Psoas muscle (tissue), 8 donors: ENCODE data around the gene NRN1L. TPM values are rescaled to one million over a fixed set of nuclear protein-coding genes. Genes with fewer than 3 reads are reported as not detected.

ENCODE experiments used
- ATAC-seq, 4 donors: fragments of 200-7000 bp; cut with Tn5 transposase; one replicate each; pipeline ENCODE4 v1.9.1; 2020; ENCODE audit warnings: moderate library complexity in 3 of 4, mild to moderate bottlenecking in 2 of 4
- DNase-seq, 2 donors: peaks; one replicate each; pipeline ENCODE4 v3.0.0-alpha.2; 2020
- H3K27ac ChIP-seq: fragments of 200-600 bp; one replicate; pipeline ENCODE4 v1.8.0; 2022
- H3K27me3 ChIP-seq, 3 donors: fragments of 200-600 bp in 1 of 3; one replicate each; pipeline versions ENCODE4 v1.6.1 to v1.8.0; 2013 to 2022; ENCODE audit warnings: low read length in 2 of 3, mild to moderate bottlenecking in 2 of 3, moderate library complexity in 1 of 3; ENCODE audit not compliant: insufficient read depth in 3 of 3
- H3K36me3 ChIP-seq, 2 donors: fragments of 200-600 bp in 1 of 2; one replicate each; pipeline versions ENCODE4 v1.6.1 to v1.8.0; 2013 to 2022; ENCODE audit warnings: low read depth in 1 of 2, mild to moderate bottlenecking in 1 of 2, moderate library complexity in 1 of 2; ENCODE audit not compliant: insufficient read depth in 1 of 2
- H3K4me1 ChIP-seq: fragments of 200-600 bp; one replicate; pipeline ENCODE4 v1.8.0; 2022
- H3K4me3 ChIP-seq: fragments of 200-600 bp; one replicate; pipeline ENCODE4 v1.8.0; 2022; ENCODE audit warnings: mild to moderate bottlenecking
- H3K9me3 ChIP-seq: fragments of 200-600 bp; one replicate; pipeline ENCODE4 v1.8.0; 2022
- WGBS, 3 donors: extraction: QIAGEN DNeasy Blood & Tissue Kit; methylation state at CpG; one replicate each; pipeline versions ENCODE4 v1.1.6 to v1.1.7; 2013; 5-methylcytosine and 5-hydroxymethylcytosine counted together
- intact Hi-C, 2 donors: fragments of 100-400 bp; cut with DNase I; formaldehyde crosslinking; loops; one replicate each; pipeline versions ENCODE4 v1.11.0 to v1.14.2; 2022
- polyA plus RNA-seq, 3 donors: library from polyadenylated mRNA; stranded (reverse); fragments of 200-250 nt; gene quantifications; one replicate each; pipeline ENCODE4 v1.2.3, GENCODE V29; 2013
- total RNA-seq, 4 donors: library from RNA; stranded (reverse); fragmentation: NEBNext Ultra II Directional in 2 of 4; extraction: Animal tissue kit (Norgen Biotek cat#: 25700) in 2 of 4; gene quantifications; one replicate each; pipeline versions ENCODE4 v1.2.1 to v1.2.4, GENCODE V29; 2021 to 2023
- TF ChIP-seq, protein P1 (sequence below): fragments of 200-600 bp; IDR thresholded peaks from one replicate; pipeline ENCODE4 v1.8.0; 2022; ENCODE audit warnings: antibody characterized with exemption
- donor health status: healthy with polysubstance abuse.
- donor health status: DM: no; HTN: no; CAD: no; lungs with moderate emphysema.
- donor health status: Bipolar disorder and iron deficiency.
- donor health status: healthy.
- donor health status: DM: yes; HTN: yes; CAD: no.
- donor health status: DM: no; HTN: no; CAD: no.
- donor health status: DM: no; HTN: no; CAD: no.
- donor health status: DM: yes; HTN: yes; CAD: no.

Gene NRN1L
- total and polyA plus RNA-seq, 7 donors: 0.23 to 1.1 (median 0.38) TPM; not detected in 2

DNA sequence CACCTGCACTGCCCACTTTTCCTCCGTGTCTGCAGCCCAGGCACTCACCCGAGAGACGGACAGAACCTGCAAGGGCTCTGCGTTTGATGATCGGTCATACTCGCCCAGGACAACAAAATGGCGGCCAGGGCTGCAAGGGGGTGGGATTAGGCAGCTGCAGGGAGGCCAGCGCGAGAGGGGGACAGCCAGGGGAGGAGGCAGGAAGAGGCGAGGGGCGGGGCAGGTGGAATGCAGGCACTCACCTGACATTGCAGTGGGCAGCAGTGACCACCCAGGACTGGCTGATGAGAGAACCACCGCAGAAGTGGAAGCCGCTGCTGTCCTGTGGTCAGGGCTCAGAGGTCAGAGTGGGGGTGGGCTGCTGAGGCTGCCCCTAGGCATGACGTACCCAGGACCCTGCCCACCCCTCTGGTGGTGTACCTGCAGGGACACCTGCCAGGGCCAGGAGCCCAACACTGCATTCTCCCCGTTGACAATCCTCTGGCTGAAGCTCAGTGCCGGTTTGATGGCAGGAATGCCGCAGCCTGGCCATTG is 46.1 kb downstream of the NRN1L start:
- ATAC-seq (no peak), DNase-seq (peak in 1 of 2 donors; percentile 54)
- H3K4me1 ChIP-seq: peaks cover 30% of the 10 kb centered on the region
- 92 to 95% (median 93%) methylated on average over 16 to 17 of the region's 17 CpGs for WGBS, 3 donors
- TF ChIP-seq, protein P1, sequence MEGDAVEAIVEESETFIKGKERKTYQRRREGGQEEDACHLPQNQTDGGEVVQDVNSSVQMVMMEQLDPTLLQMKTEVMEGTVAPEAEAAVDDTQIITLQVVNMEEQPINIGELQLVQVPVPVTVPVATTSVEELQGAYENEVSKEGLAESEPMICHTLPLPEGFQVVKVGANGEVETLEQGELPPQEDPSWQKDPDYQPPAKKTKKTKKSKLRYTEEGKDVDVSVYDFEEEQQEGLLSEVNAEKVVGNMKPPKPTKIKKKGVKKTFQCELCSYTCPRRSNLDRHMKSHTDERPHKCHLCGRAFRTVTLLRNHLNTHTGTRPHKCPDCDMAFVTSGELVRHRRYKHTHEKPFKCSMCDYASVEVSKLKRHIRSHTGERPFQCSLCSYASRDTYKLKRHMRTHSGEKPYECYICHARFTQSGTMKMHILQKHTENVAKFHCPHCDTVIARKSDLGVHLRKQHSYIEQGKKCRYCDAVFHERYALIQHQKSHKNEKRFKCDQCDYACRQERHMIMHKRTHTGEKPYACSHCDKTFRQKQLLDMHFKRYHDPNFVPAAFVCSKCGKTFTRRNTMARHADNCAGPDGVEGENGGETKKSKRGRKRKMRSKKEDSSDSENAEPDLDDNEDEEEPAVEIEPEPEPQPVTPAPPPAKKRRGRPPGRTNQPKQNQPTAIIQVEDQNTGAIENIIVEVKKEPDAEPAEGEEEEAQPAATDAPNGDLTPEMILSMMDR: no peak
- H3K36me3 ChIP-seq: peaks cover 0 to 36% of the 10 kb centered on the region in 2 donors
- H3K9me3 ChIP-seq: no peaks in the 10 kb centered on the region
- intact Hi-C loops: loop anchor here in 1 of 2 donors (10.0 kb wide), 1 partner anchor 406 kb away; the partner anchor contains the start of gene RIPOR1
- H3K27me3 ChIP-seq: no peaks in the 10 kb centered on the region
- H3K4me3 ChIP-seq: no peak overlapping the region
- H3K27ac ChIP-seq: no peak overlapping the region

DNA sequence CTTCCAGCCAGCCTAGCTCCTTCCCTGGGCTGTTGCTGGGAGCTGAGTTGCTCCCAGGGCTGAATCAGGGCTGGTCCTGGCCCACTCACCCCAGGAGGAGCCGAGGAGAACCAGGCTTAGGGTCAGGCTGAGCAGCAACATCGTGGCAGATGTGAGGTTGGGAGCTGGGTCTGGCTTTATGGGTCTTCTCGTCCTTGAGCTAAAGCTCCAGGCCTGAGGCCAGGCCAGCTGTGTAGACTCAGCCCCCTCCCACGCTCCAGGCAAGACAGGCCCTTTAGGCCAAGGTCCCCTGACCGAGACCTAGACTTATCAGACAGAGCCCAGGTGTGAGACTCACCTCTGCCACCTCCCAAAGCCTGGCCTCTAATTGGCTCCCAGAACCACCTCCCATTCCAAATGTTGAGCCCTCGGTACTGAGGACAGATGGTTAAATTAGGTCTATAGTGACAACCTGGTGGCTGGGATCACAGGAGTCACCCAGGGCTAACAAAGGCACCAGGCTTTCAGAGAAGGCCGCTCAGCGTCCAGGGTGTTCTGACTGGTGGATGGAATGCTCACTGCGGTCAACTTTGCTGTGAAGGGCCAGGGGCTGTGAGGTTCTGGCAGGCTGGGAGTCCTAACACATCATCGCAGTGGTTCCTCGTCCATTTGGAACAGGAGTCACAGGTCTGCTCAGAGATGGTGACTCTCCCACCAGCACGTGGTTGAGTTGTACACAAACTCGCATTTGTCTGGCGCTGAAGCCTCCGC is 47.2 kb downstream of the NRN1L start, which contains the start of gene CTRL:
CTRL (minus strand) TSS at position 151 of the 750 bp plus-strand sequence; CDS start at position 141, 10 bp downstream.
- Histone ChIP-seq H3K27ac (no peak within 1 kb of the TSS), H3K9me3 (no peaks in the 10 kb centered on the region), H3K4me1 (peaks cover 21% of the 10 kb centered on the region), H3K36me3 (peaks cover 0 to 36% of the 10 kb centered on the region in 2 donors), H3K4me3 (no peak within 1 kb of the TSS), H3K27me3 (no peaks in the 10 kb centered on the region)
- ATAC-seq (no peak), DNase-seq (peak in 1 of 2 donors; percentile 50)
- TF ChIP-seq, protein P1: peak; percentile 6
- intact Hi-C loops: loop anchor here in 1 of 2 donors (10.0 kb wide), 1 partner anchor 407 kb away; the partner anchor contains the start of gene RIPOR1
- WGBS, 3 donors: 81 to 88% (median 81%) methylated on average over 15 of the region's 15 CpGs

DNA sequence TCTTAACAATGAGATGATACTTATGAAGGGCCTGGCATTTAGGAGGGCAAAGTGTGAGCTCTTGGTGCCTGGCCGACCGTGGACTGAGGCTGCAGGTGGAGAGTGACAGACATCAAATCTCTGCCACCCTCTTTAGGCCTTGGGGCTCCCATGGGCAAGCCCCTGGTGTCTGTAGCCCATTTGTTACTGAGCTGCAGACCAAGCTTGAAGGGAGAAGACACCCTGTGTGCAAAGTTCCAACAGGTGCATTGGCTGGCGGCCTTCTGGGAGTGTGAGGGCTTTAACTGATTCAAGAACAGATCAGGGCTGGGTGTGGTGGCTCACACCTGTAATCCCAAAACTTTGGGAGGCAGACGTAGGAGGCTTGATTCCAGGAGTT is 47.8 kb downstream of the NRN1L start:
- TF ChIP-seq, protein P1: no peak
- ATAC-seq (no peak), DNase-seq (no peak)
- Histone ChIP-seq H3K4me1 (peaks cover 26% of the 10 kb centered on the region), H3K36me3 (peaks cover 0 to 34% of the 10 kb centered on the region in 2 donors), H3K4me3 (no peak overlapping the region), H3K9me3 (no peaks in the 10 kb centered on the region), H3K27ac (no peak overlapping the region), H3K27me3 (no peaks in the 10 kb centered on the region)
- intact Hi-C loops: loop anchor here in 1 of 2 donors (10.0 kb wide), 1 partner anchor 408 kb away; the partner anchor contains the start of gene RIPOR1
- 84 to 90% (median 88%) methylated on average over 4 of the region's 4 CpGs for WGBS, 3 donors

DNA sequence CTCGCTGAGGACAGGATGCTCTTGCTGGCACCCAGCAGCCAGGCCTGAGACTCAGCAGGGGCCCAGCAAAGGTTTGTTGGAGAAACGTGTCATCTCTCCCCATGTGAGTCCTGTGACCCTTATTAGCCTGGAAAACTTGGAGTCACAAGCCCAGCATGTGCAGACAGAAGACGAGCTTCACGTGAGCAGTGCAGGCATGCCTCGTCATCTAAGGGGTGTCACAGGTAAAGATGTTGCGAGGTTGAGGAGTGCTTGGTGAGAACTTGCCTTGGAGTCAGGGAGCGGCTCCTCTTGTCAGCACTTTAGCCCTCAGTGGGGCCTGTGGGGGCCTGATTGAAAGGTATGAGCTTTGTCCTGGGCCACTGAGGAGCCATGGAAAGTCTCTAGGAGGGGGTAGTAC is 49.1 kb downstream of the NRN1L start:
- ATAC-seq (no peak), DNase-seq (no peak)
- H3K4me3 ChIP-seq: no peak overlapping the region
- intact Hi-C loops: loop anchor here in 1 of 2 donors (10.0 kb wide), 1 partner anchor 409 kb away; the partner anchor contains the start of gene RIPOR1
- peaks cover 24% of the 10 kb centered on the region for H3K4me1 ChIP-seq
- TF ChIP-seq, protein P1: no peak
- H3K27ac ChIP-seq: peak overlapping the region; percentile 82
- H3K36me3 ChIP-seq: peaks cover 0 to 23% of the 10 kb centered on the region in 2 donors
- no peaks in the 10 kb centered on the region for H3K27me3 ChIP-seq
- H3K9me3 ChIP-seq: no peaks in the 10 kb centered on the region
- WGBS, 3 donors: 74 to 83% (median 75%) methylated on average over 7 of the region's 7 CpGs
